H1 (cell line): ENCODE measurements around the gene RNF186. TPM values are rescaled to one million over a fixed set of nuclear protein-coding genes. Genes with fewer than 3 reads are reported as not detected.
A peak's percentile ranks its signal among the peaks of the same experiment; 100 is the strongest.

Experiments
- CTCF ChIA-PET: fragments of 300-600 bp; sonication (Branson Sonifier 250); formaldehyde crosslinking; loops from one replicate; lab custom pipeline; 2021; ENCODE audit not compliant: partially characterized antibody; lab: Charles Lee
- POLR2A ChIA-PET: fragments of 300-600 bp; sonication (Branson Sonifier 250); formaldehyde crosslinking; loops from one replicate; lab custom pipeline; 2021; ENCODE audit warnings: inconsistent platforms; ENCODE audit not compliant: partially characterized antibody; lab: Charles Lee
- DNase-seq, 2 experiments: peaks; one replicate each; pipeline versions ENCODE4 v3.0.0 to v3.0.0-alpha.2; 2010 to 2022; ENCODE audit warnings: low spot score in 2 of 2, low read depth in 1 of 2, mixed read lengths in 1 of 2
- FAIRE-seq: peaks from 2 replicates; lab custom pipeline; 2011; peaks lifted over from hg19 to GRCh38; lab: Jason Lieb, UNC
- H2AFZ ChIP-seq: 2 replicates; pipeline ENCODE4 v1.8.1; 2012; ENCODE audit warnings: low read length, inconsistent platforms
- H2AK5ac ChIP-seq: 2 replicates; pipeline ENCODE4 v1.6.1; 2013; ENCODE audit warnings: low read depth, low read length
- H2BK120ac ChIP-seq: replicated peaks from 2 replicates; pipeline ENCODE3; 2013; ENCODE audit warnings: low read depth, low read length, inconsistent platforms
- H2BK12ac ChIP-seq: 2 replicates; pipeline ENCODE4 v1.6.1; 2013; ENCODE audit warnings: low read depth, low read length
- H2BK15ac ChIP-seq: 2 replicates; pipeline ENCODE4 v1.6.1; 2013; ENCODE audit warnings: low read length
- H2BK20ac ChIP-seq: 2 replicates; pipeline ENCODE4 v1.6.1; 2013; ENCODE audit warnings: low read length
- H2BK5ac ChIP-seq: 2 replicates; pipeline ENCODE4 v1.6.1; 2013; ENCODE audit warnings: low read depth, low read length
- H3K14ac ChIP-seq: 2 replicates; pipeline ENCODE4 v1.6.1; 2013; ENCODE audit warnings: inconsistent platforms; ENCODE audit not compliant: insufficient read length
- H3K18ac ChIP-seq: 2 replicates; pipeline ENCODE4 v1.6.1; 2013; ENCODE audit warnings: low read length; ENCODE audit errors: extremely low read depth
- H3K23ac ChIP-seq: 2 replicates; pipeline ENCODE4 v1.6.1; 2013; ENCODE audit warnings: inconsistent platforms; ENCODE audit not compliant: insufficient read length
- H3K23me2 ChIP-seq: 2 replicates; pipeline ENCODE4 v1.6.1; 2013; ENCODE audit warnings: low read depth, low read length
- H3K27ac ChIP-seq: 2 replicates; pipeline ENCODE4 v1.6.1; 2011; ENCODE audit warnings: low read depth, low read length, inconsistent platforms
- H3K27me3 ChIP-seq, 4 experiments: replicated peaks in 1 of 4; 1 replicate in 1 of 4; 2 replicates in 3 of 4; pipeline versions ENCODE4 v1.6.1 to v1.8.1; 2011 to 2013; ENCODE audit warnings: low read length in 3 of 4, mild to moderate bottlenecking in 3 of 4, inconsistent platforms in 2 of 4, mixed read lengths in 2 of 4, moderate library complexity in 1 of 4; ENCODE audit not compliant: control insufficient read depth in 3 of 4, insufficient read depth in 3 of 4; ENCODE audit errors: extremely low read depth in 1 of 4
- H3K36me3 ChIP-seq, 4 experiments: 2 replicates each; pipeline versions ENCODE4 v1.6.1 to v1.8.1; 2011 to 2013; ENCODE audit warnings: mild to moderate bottlenecking in 4 of 4, low read length in 3 of 4, moderate library complexity in 2 of 4, control low read depth in 1 of 4, inconsistent platforms in 1 of 4; ENCODE audit not compliant: insufficient read depth in 4 of 4, control insufficient read depth in 2 of 4
- H3K4ac ChIP-seq: replicated peaks from 2 replicates; pipeline ENCODE3; 2013; ENCODE audit warnings: low read length, low read depth, mixed read lengths, inconsistent platforms; ENCODE audit not compliant: insufficient read length
- H3K4me1 ChIP-seq, 4 experiments: replicated peaks in 1 of 4; 1 replicate in 1 of 4; 2 replicates in 3 of 4; pipeline versions ENCODE4 v1.6.1 to v1.8.1; 2011 to 2013; ENCODE audit warnings: low read length in 3 of 4, inconsistent platforms in 2 of 4, mixed read lengths in 1 of 4; ENCODE audit not compliant: insufficient read depth in 4 of 4, control insufficient read depth in 3 of 4
- H3K4me2 ChIP-seq, 2 experiments: 2 replicates each; pipeline versions ENCODE4 v1.6.1 to v1.8.1; 2011 to 2013; ENCODE audit warnings: low read depth in 2 of 2, low read length in 2 of 2, control low read depth in 1 of 2, inconsistent platforms in 1 of 2, mild to moderate bottlenecking in 1 of 2; ENCODE audit not compliant: insufficient read depth in 1 of 2
- H3K4me3 ChIP-seq, 4 experiments: fragments of 200-600, 300-600 bp in 1 of 4; sonication (generic), shearing (Covaris generic), sonication (Bioruptor Twin) in 1 of 4; 2 replicates each; pipeline versions ENCODE4 v1.5.1 to v1.8.1; 2011 to 2016; ENCODE audit warnings: low read length in 4 of 4, low read depth in 3 of 4, control low read depth in 2 of 4, inconsistent platforms in 2 of 4, mild to moderate bottlenecking in 2 of 4, mixed read lengths in 1 of 4, moderate library complexity in 1 of 4; ENCODE audit not compliant: insufficient read depth in 2 of 4; ENCODE audit errors: extremely low read depth in 1 of 4
- H3K56ac ChIP-seq: replicated peaks from 2 replicates; pipeline ENCODE3; 2013; ENCODE audit warnings: low read depth, mild to moderate bottlenecking, mixed read lengths, low read length, inconsistent platforms; ENCODE audit not compliant: insufficient read length
- H3K79me1 ChIP-seq: 2 replicates; pipeline ENCODE4 v1.6.1; 2013; ENCODE audit warnings: low read depth, low read length, control low read depth
- H3K79me2 ChIP-seq, 2 experiments: 2 replicates each; pipeline versions ENCODE4 v1.6.1 to v1.8.1; 2012 to 2013; ENCODE audit warnings: low read length in 2 of 2, mild to moderate bottlenecking in 2 of 2, inconsistent platforms in 1 of 2; ENCODE audit not compliant: insufficient read depth in 2 of 2, control insufficient read depth in 1 of 2
- H3K9ac ChIP-seq, 4 experiments: replicated peaks in 1 of 4; 1 replicate in 1 of 4; 2 replicates in 3 of 4; pipeline versions ENCODE4 v1.6.1 to v1.8.1; 2011 to 2013; ENCODE audit warnings: low read depth in 3 of 4, low read length in 3 of 4, control low read depth in 2 of 4, mild to moderate bottlenecking in 2 of 4, moderate library complexity in 2 of 4, inconsistent platforms in 1 of 4; ENCODE audit errors: extremely low read depth in 1 of 4
- H3K9me3 ChIP-seq, 2 experiments: 2 replicates each; pipeline versions ENCODE4 v1.6.1 to v1.8.1; 2012 to 2013; ENCODE audit warnings: mild to moderate bottlenecking in 2 of 2, moderate library complexity in 2 of 2, control low read depth in 1 of 2, inconsistent platforms in 1 of 2, low read depth in 1 of 2, low read length in 1 of 2, mixed read lengths in 1 of 2; ENCODE audit not compliant: insufficient read depth in 2 of 2
- H4K20me1 ChIP-seq, 2 experiments: replicated peaks in 1 of 2; 2 replicates each; pipeline versions ENCODE3 to v1.8.1; 2011 to 2013; ENCODE audit warnings: inconsistent platforms in 2 of 2, low read length in 2 of 2, mild to moderate bottlenecking in 1 of 2; ENCODE audit not compliant: insufficient read depth in 2 of 2, control insufficient read depth in 1 of 2
- H4K5ac ChIP-seq: 2 replicates; pipeline ENCODE4 v1.6.1; 2013; ENCODE audit warnings: low read length, low read depth, mixed read lengths, inconsistent platforms; ENCODE audit not compliant: insufficient read length
- H4K8ac ChIP-seq: 2 replicates; pipeline ENCODE4 v1.8.0; 2013; ENCODE audit warnings: mild to moderate bottlenecking, moderate library complexity, low read length, inconsistent platforms; ENCODE audit not compliant: insufficient read depth; ENCODE audit errors: extremely low read depth
- H4K91ac ChIP-seq: replicated peaks from 2 replicates; pipeline ENCODE3; 2013; ENCODE audit warnings: low read length, mixed read lengths, inconsistent platforms; ENCODE audit not compliant: insufficient read length
- GABPA ChIP-seq: IDR thresholded peaks from 2 replicates; pipeline ENCODE4 v1.6.1; 2011; ENCODE audit warnings: mild to moderate bottlenecking, low read length, moderate library complexity, borderline replicate concordance; ENCODE audit not compliant: insufficient read depth
- MAX ChIP-seq: IDR thresholded peaks from 2 replicates; pipeline ENCODE4 v1.6.1; 2012; ENCODE audit warnings: inconsistent platforms
- RAD21 ChIP-seq, 2 experiments: IDR thresholded peaks in 1 of 2; conservative IDR thresholded peaks in 1 of 2; 2 replicates each; pipeline ENCODE4 v1.6.1; 2011; ENCODE audit warnings: low read depth in 2 of 2, low read length in 2 of 2, improper control_type of control experiment in 1 of 2, inconsistent platforms in 1 of 2, mild to moderate bottlenecking in 1 of 2, moderate library complexity in 1 of 2
- YY1 ChIP-seq: IDR thresholded peaks from 2 replicates; pipeline ENCODE4 v1.6.1; 2011; ENCODE audit warnings: low read depth, mild to moderate bottlenecking, low read length
- WGBS, 2 experiments: shearing (Covaris generic) in 1 of 2; methylation state at CpG; one replicate each; pipeline versions ENCODE4 v1.1.6 to v1.1.7; 2013 to 2015; ENCODE audit warnings: low lambda C conversion rate in 2 of 2, mixed read lengths in 2 of 2, inconsistent platforms in 1 of 2, low coverage in 1 of 2, missing lambda C conversion rate in 1 of 2; ENCODE audit not compliant: insufficient replicate concordance in 2 of 2, insufficient coverage in 1 of 2, insufficient read length in 1 of 2; ENCODE audit errors: extremely low coverage in 1 of 2, missing lambda C conversion rate in 1 of 2; 5-methylcytosine and 5-hydroxymethylcytosine counted together
- polyA plus RNA-seq, 7 experiments: library from polyadenylated mRNA; depleted of rRNA in 3 of 7; stranded (reverse) in 5 of 7; unstranded in 2 of 7; fragments of >200 nt in 5 of 7; fragments of 200-250 nt in 2 of 7; gene quantifications; 1 replicate in 5 of 7; 2 replicates in 1 of 7; 4 replicates in 1 of 7; pipeline versions ENCODE4 v1.2.1 to v1.2.3, GENCODE V29; 2011 to 2013; ENCODE audit warnings: missing spikeins in 2 of 7, mixed read lengths in 2 of 7
- total RNA-seq: library from RNA; stranded (reverse); fragmentation: NEBNext Ultra II Directional; extraction: Animal tissue kit (Norgen Biotek cat#: 25700); gene quantifications from 2 replicates; pipeline ENCODE4 v1.2.1, GENCODE V29; 2021
- TF ChIP-seq, protein P1 (sequence below), 3 experiments: IDR thresholded peaks; 1 replicate in 2 of 3; 2 replicates in 1 of 3; pipeline versions ENCODE4 v1.5.1 to v1.6.1; 2011; ENCODE audit warnings: low read length in 3 of 3, mild to moderate bottlenecking in 3 of 3, inconsistent platforms in 2 of 3, low read depth in 1 of 3, moderate library complexity in 1 of 3; ENCODE audit not compliant: insufficient read depth in 1 of 3; ENCODE audit errors: control extremely low read depth in 1 of 3

The RNF186 gene
- total and polyA plus RNA-seq, 2 of the 8 experiments (the other 6 are each of a cell fraction or from before 2014, with no cell fraction given): not detected

- peak overlapping the region; percentile 15; the same call in 1 of the 2 replicates for H3K18ac ChIP-seq
- peak overlapping the region; percentile 17 for H4K91ac ChIP-seq
- H2BK20ac ChIP-seq: no peak overlapping the region
- WGBS, 2 experiments: 47% methylated on average over 6 of the region's 6 CpGs; no CpG with 5 or more reads in 1 of the 2 experiments
- H3K27ac ChIP-seq: no peak overlapping the region
- no peak overlapping the region for H4K8ac ChIP-seq
- H3K27me3 ChIP-seq: no peaks in the 10 kb centered on the region; a peak in 2 of 7 replicates
- no peak overlapping the region for H3K4me2 ChIP-seq
- no peak overlapping the region for H2BK120ac ChIP-seq
- no peaks in the 10 kb centered on the region for H4K20me1 ChIP-seq
- FAIRE-seq (peak; percentile 69), DNase-seq (peak; percentile 36 to 59)
- no peak overlapping the region for H3K14ac ChIP-seq
- H3K4me3 ChIP-seq: no peak overlapping the region
- no peaks in the 10 kb centered on the region; a peak in 3 of 7 replicates for H3K4me1 ChIP-seq
- POLR2A ChIA-PET: no interaction called here
- H3K36me3 ChIP-seq: no peaks in the 10 kb centered on the region
- TF ChIP-seq GABPA (no peak), YY1 (no peak), RAD21 (IDR thresholded peaks at IDR 0.05 in 1 of 2, conservative IDR thresholded peaks at IDR 0.05 in 1 of 2; ENCODE audit: low read depth in 2 of 2, low read length in 2 of 2) (peak; percentile 25 to 49; a peak in 3 of 4 replicates), MAX (peak; percentile 22; the same call in 1 of the 2 replicates)
- TF ChIP-seq, protein P1, sequence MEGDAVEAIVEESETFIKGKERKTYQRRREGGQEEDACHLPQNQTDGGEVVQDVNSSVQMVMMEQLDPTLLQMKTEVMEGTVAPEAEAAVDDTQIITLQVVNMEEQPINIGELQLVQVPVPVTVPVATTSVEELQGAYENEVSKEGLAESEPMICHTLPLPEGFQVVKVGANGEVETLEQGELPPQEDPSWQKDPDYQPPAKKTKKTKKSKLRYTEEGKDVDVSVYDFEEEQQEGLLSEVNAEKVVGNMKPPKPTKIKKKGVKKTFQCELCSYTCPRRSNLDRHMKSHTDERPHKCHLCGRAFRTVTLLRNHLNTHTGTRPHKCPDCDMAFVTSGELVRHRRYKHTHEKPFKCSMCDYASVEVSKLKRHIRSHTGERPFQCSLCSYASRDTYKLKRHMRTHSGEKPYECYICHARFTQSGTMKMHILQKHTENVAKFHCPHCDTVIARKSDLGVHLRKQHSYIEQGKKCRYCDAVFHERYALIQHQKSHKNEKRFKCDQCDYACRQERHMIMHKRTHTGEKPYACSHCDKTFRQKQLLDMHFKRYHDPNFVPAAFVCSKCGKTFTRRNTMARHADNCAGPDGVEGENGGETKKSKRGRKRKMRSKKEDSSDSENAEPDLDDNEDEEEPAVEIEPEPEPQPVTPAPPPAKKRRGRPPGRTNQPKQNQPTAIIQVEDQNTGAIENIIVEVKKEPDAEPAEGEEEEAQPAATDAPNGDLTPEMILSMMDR (IDR thresholded peaks at IDR 0.05; ENCODE audit: control extremely low read depth in 1 of 3, insufficient read depth in 1 of 3, low read depth in 1 of 3, low read length in 3 of 3): peak; percentile 26 to 52 (median 45)
- H3K23ac ChIP-seq: no peak overlapping the region
- H2AFZ ChIP-seq: no peak overlapping the region; the same call in 1 of the 2 replicates
- H2BK15ac ChIP-seq: no peak overlapping the region
- H4K5ac ChIP-seq: no peak overlapping the region
- H3K9me3 ChIP-seq: no peaks in the 10 kb centered on the region
- no peak overlapping the region for H3K56ac ChIP-seq
- no peak overlapping the region for H3K4ac ChIP-seq
- H2BK5ac ChIP-seq: 0 out of 2 replicates have a peak overlapping the region, but pooled peaks have one; percentile 40
- CTCF ChIA-PET: interaction anchor here (1.0 to 4.6 kb wide), 5 partner anchors 12 to 119 kb away, joined by 3 to 21 read pairs (median 3); no protein-coding TSS in a partner anchor
- H3K79me1 ChIP-seq: no peaks in the 10 kb centered on the region
- H2AK5ac ChIP-seq: no peak overlapping the region
- H3K23me2 ChIP-seq: no peaks in the 10 kb centered on the region
- no peak overlapping the region for H2BK12ac ChIP-seq
- no peak overlapping the region for H3K9ac ChIP-seq
- no peaks in the 10 kb centered on the region for H3K79me2 ChIP-seq
Observed at GRCh38 chr1:19825298-19825697, 10.2 kb upstream of the RNF186 start.
